HG02623 (cell line): Measurements from ENCODE around the gene ABT1.
"Not testable (repeated sequence)": the region's sequence is repeated elsewhere in the genome, so short reads cannot be mapped to it uniquely, and the experiment has no call there.

ENCODE experiments used
- ATAC-seq: cut with Tn5 transposase; IDR thresholded peaks from one replicate; pipeline ENCODE4 v1.9.1; 2021; ENCODE audit warnings: moderate library complexity; ENCODE audit not compliant: unreplicated experiment

The ABT1 gene

GRCh38 chr6:26596579-26597388 lies at the start of gene ABT1:
Gene ABT1, plus strand, starts transcription at chr6:26596953. Its CDS starts 30 bp downstream, at chr6:26596983.
- peak; percentile 84 for ATAC-seq

GRCh38 chr6:26547363-26547762 lies 49.4 kb upstream of the ABT1 start:
- not testable (repeated sequence) for ATAC-seq

DNA sequence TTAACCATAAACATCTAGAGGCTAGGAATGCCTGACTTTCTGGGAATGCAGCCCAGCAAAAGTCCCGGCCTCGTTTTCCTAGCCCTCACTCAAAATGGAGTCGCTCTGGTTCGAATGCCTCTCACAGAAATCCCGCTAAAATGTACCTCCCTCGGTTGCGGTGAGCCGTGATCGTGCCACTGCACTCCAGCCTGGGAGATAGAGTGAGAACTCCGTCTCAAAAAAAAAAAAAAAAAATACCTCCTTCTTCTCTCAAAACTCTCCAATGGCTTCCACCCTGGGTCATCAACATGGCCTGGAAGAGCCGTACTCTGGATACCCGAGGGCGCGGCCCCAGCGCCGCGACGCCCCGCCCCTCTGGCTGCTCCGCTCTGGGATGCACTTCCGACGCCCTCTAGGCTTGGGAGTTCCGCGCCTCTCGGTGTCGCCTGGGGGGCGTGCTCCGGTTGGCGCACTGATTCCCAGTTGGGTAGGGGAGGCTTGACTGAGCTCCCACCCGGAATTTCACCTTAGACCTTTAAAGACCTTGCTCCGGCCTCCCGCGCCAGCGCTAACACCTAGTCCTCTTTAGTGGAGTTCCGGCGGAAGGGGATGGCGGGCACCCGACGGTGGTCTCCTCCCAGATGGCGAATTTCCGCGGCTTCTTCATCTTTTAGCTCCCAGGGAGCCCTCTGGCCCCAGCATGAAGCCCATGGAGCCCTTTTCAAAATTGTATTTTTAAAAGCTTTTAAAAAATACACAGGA lies 46.3 kb upstream of the ABT1 start:
- ATAC-seq = peak; percentile 28

- no peak for ATAC-seq
These were observed 44.5 kb upstream of the ABT1 start for GRCh38 chr6:26552205-26552604.

DNA sequence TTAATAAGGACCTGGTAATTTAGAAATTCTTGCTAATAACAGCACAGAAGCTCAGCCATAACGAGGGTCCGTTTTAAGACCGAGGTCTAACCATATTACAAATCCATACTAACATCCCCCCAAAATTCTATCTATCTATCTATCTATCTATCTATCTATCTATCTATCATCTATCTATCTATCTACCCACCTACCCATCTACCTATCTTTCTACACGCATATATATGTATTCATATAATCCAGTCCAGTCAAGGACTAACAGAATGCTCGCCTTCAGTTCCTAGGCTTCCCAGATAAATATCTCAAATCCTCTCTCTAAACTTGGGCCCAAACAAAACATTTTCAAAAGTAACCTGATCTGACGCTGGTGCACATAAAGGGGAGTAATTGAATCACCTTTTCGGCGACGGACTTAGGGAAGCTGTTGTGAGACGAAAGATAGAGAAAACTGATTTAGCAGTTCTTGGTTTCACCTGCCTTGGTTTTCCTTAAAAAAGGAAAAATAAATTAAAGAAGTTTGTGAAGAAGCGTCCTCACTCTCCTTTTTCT lies 44.0 kb upstream of the ABT1 start:
- ATAC-seq = no peak

- peak; percentile 34 for ATAC-seq
These were observed 43.5 kb upstream of the ABT1 start for GRCh38 chr6:26553264-26553634.

- ATAC-seq = peak; percentile 35
These were observed 42.9 kb upstream of the ABT1 start for GRCh38 chr6:26553635-26554446.

DNA sequence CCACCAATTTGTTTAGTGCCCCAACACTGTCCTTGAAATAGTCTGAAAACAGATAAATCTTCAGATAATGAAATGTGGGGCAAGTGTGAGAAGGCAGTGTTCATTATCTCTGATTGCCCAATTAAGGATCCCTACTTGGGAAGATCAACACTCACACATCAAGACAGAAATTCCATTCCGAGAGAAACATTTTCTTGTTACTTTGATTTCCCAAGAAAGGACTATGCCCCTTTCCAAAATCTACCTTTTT lies 42.4 kb upstream of the ABT1 start:
- no peak for ATAC-seq

DNA sequence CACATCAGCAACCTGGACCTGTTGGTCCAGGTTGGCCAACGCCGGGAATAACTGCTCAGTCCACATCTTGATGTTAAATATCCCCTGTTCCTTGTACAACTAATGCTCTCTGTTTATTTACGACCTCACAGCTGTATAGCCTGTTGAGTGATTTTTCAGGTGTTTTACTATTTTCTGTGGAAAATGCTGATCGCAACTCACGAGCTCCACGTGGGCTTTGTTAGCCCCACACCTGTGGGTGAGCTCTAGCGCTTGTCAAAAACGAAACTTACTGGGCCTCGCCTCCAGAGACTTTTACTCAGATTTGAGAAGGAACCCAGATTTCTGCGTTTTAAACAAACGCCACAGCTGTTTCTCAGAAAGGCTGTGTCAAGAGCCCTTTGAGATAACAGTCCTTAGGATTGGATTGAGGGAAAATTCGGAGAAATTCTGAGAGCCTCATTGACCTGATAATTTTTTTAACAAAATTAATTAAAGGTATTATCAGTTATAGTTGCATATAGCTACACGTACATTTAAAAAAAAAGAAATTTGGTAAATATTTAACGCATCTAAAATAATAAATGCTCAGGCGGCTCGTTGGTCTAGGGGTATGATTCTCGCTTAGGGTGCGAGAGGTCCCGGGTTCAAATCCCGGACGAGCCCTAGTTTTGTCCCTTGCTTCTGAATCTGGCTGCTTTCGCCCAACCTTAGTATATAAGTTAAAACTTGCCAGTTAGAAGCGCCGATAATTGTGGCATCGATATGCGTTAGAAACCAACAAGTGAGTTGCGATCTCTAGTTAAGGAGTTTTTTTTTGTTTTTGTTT lies 41.9 kb upstream of the ABT1 start:
- ATAC-seq = no peak

DNA sequence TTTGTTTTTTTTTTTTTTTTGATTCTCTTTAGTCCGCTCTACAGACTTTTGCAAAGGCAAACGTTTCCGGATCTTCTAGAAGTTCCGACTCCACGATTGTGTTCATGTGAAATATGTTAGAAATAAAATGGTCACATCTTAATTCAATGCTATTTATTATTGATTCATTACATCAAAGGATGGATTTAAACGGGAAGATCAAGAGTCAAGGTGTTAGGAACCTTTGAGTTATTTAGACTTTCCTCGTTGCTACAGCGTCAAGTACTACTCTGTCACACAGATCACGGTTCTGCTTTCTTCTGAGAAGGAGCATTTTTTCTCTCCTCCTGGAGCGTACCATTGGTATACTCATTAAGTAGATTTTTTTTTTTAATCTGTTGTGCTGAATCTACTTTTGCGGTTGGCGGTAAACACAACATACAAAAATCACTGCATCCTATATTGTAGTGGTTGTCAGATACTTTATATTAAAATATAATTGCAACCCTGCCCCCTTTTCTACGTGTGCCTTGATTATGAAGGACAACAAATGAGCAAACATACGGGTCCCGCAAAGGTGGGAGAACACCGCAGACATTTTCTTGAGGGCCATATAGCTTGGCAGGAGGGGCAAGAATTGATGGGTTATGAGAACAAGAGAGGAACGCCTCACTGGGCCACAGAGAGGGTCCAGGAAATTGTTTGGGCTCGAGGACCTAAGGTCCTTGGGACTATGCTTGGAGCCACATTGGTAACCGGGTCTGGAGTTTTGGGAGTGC lies 41.1 kb upstream of the ABT1 start:
- no peak for ATAC-seq

DNA sequence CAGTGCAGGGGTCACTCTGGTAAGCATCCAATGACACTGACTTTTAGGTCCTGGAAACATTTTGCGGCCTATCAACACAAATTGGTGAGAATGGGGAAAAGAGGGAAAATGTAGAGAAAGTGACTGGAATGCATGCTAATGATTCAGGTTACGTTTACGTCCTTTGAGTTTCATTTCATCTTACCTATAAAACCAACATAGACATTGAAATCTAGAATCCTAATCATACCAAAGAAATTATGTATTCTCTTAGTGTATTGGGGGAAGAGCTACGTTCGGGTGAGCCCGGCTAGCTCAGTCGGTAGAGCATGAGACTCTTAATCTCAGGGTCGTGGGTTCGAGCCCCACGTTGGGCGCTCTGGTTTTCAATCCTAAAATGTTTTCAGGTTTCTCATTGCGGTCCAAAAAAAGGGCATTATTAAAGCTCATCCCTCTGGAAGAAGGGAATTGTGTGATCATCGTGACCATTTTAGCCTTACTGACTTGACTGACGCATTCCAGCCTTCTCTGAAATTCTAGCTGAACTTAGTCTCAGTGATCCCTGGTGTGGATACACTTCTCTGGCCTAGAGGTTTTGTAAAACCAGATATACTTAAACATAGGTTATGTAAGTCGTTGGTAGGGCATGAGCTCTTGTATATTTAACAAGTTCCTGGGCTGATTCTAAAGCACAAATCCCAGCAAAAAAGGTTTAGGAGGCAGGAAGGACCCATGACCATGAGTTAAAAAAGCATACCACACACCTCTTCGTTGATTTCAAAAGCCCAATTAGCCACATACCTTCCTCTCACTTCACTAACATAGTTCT lies 40.3 kb upstream of the ABT1 start:
- no peak for ATAC-seq

DNA sequence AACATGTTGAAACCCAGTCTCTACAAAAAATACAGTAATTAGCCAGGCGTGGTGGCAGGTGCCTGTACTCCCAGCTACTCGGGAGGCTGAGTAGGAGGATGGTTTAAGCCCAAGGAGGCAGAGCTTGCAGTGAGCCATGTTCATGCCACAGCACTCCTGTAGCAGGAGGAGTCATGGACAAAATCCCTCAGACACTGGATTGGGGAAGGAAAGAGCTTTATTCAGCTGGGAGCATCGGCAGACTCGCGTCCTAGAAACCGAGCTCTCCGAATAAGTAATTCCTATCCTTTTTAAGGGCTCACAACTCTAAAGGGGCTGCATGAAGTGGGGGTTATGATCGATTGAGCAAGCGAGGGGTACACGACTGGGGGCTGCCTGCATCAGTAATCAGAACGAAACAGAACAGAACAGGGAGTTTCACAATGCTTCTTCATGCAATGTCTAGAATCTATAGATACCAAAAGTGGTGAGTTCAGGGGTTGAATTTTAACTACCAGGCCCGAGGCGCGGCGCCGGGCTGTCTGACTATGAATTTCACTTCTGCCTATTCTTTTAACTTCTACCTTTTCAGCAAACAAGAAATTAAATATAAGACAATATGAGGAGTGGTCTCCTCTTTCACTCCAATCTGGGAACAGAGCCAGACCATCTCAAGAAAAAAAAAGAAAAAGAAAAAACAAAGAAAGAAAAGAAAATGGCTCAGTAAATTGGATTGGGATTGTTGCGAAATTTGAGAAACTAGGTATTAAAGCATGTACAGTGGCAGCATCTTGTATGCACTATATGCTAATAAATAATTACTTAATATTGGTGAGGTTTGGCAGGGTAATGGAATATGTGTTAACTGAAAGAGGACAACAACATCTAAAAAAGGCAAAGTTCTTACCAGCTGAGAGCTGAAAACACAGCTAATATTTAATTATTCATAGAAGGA lies 35.0 kb upstream of the ABT1 start:
- no peak for ATAC-seq

DNA sequence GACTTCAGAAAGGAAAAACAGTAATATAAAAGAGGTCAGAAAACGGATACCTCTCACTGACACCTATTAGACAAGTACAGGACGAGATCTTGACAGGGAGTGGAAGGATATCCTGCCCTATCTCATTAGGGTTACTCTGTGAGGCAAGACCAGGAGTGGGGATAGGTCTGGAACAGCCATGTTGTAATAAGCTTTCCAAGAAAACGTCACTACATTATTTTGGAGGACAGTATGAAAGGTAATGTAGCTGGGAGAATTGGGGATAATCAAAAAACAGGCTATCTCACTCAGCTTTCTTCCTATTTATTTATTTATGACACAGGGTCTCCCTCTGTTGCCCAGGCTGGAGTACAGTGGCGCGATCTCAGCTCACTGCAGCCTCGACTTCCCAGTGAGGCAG lies 33.3 kb upstream of the ABT1 start:
- ATAC-seq = no peak

GRCh38 chr6:26568601-26569432 lies 27.9 kb upstream of the ABT1 start:
- peak; percentile 58 for ATAC-seq

DNA sequence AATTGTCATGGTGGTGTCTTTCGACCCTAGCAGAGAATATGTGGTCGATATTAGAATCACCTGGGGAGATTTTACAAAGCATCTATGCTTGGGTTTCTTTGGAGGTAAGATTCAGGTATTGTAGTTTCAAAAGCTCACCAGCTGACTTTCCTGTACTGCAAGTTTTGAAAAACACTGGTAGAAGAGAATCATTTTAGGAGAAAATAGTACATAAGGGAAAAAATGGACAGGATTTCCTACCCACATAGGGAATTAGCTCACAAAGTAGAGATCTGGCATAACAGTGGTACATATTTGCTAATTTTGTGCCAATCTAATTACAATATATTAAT lies 27.4 kb upstream of the ABT1 start:
- peak; percentile 7 for ATAC-seq

DNA sequence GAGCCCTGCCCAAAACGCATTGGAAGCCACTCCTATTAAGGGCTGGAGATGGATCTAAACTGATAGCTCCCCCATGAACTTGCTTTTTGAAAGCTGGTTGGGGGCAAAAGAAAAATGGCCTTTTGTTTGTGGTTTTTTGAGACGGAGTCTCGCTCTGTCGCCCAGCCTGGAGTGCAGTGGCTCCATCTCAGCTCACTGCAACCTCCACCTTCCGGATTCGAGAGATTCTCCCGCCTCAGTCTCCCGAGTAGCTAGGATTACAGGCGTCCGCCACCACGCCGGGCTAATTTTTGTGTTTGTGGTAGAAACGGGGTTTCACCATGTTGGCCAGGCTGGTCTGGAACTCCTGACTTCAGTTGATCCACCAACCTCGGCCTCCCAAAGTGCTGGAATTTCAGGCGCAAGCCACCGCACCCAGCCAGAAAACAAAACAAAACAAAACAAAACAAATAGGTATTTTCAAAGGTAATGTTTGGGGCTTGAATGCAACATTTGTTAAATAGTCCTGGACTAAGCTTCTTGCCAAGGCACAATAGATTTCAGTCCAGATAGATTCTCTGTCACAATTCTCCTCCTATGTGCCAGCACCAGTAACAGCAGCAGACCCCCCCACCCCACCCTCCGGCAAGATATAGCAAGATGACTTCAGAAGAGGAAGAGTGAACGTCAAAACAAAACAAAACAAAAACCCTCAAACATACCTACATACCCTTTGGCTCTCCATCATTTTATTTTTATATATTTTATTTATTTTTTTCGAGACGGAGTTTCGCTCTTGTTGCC lies 26.5 kb upstream of the ABT1 start:
- ATAC-seq = no peak
